ENCODE measurements around the gene FOXJ1. TPM values are rescaled to one million over a fixed set of nuclear protein-coding genes. Genes with fewer than 3 reads are reported as not detected.

The FOXJ1 gene
- total and polyA plus RNA-seq, 2 of the 13 experiments (the other 11 are each of a cell fraction or from before 2014, with no cell fraction given): 0.98 to 1.6 TPM

GRCh38 chr17:76164331-76164730 is 23.3 kb upstream of the FOXJ1 start (continued):
- no peak for TF ChIP-seq ZNF431 (CRISPR knock-in tag; IDR thresholded peaks at IDR 0.05; ENCODE audit: borderline replicate concordance, low read depth)

- Histone ChIP-seq H3K36me3 (replicated peaks in 1 of 2; ENCODE audit: control insufficient read depth in 1 of 2, insufficient read depth in 2 of 2, low read length in 2 of 2) (no peaks in the 10 kb centered on the region), H3K27ac (ENCODE audit: extremely low read length, insufficient read depth, low read length) (no peak overlapping the region), H3K4me1 (ENCODE audit: insufficient read depth, low read length) (peaks cover 21% of the 10 kb centered on the region), H3K9ac (ENCODE audit: insufficient read depth, low read depth, low read length) (no peak overlapping the region), H3K4me2 (ENCODE audit: low read depth, low read length) (no peak overlapping the region), H3K79me2 (ENCODE audit: insufficient read depth, low read length) (no peaks in the 10 kb centered on the region), H3K4me3 (replicated peaks in 1 of 3; ENCODE audit: insufficient read depth in 1 of 3, low read depth in 2 of 3, low read length in 3 of 3) (no peak overlapping the region), H3K9me3 (ENCODE audit: low read length) (no peaks in the 10 kb centered on the region), H2AFZ (ENCODE audit: low read length) (no peak overlapping the region), H4K20me1 (ENCODE audit: insufficient read depth, low read length) (no peaks in the 10 kb centered on the region), H3K27me3 (ENCODE audit: control insufficient read depth in 1 of 2, insufficient read depth in 2 of 2, low read length in 2 of 2) (peaks cover 0 to 3% of the 10 kb centered on the region in 2 experiments; a peak in 2 of 5 replicates)
- no peak for ATAC-seq
- 63% methylated on average over 4 of the region's 4 CpGs for WGBS (ENCODE audit: low lambda C conversion rate)
- DNase-seq (ENCODE audit: low spot score): no peak
- ChIA-PET POLR2A (no interaction called here), CTCF (ENCODE audit: low intra/inter-chr PET ratio, low total read pairs) (no interaction called here)
- in situ Hi-C loops (cut with HindIII; ENCODE audit: extremely low pct_ligation_motif_present, low pct_unique_long_range_greater_than_20kb) (no loop called here), intact Hi-C loops (cut with micrococcal nuclease; ENCODE audit: unreplicated experiment) (no loop called here)
- FAIRE-seq: no peak
- BruUV-seq (replicated peaks): no TSS peak
- TF ChIP-seq ZNF333 (CRISPR knock-in tag; IDR thresholded peaks at IDR 0.05; ENCODE audit: borderline replicate concordance) (no peak), HIC2 (CRISPR knock-in tag; IDR thresholded peaks at IDR 0.05; ENCODE audit: low read depth) (no peak), PRMT3 (CRISPR knock-in tag; IDR thresholded peaks at IDR 0.05; ENCODE audit: borderline replicate concordance, low read depth) (no peak), JUNB (CRISPR knock-in tag; IDR thresholded peaks at IDR 0.05; ENCODE audit: borderline replicate concordance) (no peak), ZBTB3 (CRISPR knock-in tag; IDR thresholded peaks at IDR 0.05; ENCODE audit: borderline replicate concordance, low read depth) (no peak)
- TF ChIP-seq, protein P1, sequence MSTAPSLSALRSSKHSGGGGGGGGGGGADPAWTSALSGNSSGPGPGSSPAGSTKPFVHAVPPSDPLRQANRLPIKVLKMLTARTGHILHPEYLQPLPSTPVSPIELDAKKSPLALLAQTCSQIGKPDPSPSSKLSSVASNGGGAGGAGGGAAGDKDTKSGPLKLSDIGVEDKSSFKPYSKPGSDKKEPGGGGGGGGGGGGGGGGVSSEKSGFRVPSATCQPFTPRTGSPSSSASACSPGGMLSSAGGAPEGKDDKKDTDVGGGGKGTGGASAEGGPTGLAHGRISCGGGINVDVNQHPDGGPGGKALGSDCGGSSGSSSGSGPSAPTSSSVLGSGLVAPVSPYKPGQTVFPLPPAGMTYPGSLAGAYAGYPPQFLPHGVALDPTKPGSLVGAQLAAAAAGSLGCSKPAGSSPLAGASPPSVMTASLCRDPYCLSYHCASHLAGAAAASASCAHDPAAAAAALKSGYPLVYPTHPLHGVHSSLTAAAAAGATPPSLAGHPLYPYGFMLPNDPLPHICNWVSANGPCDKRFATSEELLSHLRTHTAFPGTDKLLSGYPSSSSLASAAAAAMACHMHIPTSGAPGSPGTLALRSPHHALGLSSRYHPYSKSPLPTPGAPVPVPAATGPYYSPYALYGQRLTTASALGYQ (CRISPR knock-in tag; IDR thresholded peaks at IDR 0.05): no peak
- TF ChIP-seq, protein P2, sequence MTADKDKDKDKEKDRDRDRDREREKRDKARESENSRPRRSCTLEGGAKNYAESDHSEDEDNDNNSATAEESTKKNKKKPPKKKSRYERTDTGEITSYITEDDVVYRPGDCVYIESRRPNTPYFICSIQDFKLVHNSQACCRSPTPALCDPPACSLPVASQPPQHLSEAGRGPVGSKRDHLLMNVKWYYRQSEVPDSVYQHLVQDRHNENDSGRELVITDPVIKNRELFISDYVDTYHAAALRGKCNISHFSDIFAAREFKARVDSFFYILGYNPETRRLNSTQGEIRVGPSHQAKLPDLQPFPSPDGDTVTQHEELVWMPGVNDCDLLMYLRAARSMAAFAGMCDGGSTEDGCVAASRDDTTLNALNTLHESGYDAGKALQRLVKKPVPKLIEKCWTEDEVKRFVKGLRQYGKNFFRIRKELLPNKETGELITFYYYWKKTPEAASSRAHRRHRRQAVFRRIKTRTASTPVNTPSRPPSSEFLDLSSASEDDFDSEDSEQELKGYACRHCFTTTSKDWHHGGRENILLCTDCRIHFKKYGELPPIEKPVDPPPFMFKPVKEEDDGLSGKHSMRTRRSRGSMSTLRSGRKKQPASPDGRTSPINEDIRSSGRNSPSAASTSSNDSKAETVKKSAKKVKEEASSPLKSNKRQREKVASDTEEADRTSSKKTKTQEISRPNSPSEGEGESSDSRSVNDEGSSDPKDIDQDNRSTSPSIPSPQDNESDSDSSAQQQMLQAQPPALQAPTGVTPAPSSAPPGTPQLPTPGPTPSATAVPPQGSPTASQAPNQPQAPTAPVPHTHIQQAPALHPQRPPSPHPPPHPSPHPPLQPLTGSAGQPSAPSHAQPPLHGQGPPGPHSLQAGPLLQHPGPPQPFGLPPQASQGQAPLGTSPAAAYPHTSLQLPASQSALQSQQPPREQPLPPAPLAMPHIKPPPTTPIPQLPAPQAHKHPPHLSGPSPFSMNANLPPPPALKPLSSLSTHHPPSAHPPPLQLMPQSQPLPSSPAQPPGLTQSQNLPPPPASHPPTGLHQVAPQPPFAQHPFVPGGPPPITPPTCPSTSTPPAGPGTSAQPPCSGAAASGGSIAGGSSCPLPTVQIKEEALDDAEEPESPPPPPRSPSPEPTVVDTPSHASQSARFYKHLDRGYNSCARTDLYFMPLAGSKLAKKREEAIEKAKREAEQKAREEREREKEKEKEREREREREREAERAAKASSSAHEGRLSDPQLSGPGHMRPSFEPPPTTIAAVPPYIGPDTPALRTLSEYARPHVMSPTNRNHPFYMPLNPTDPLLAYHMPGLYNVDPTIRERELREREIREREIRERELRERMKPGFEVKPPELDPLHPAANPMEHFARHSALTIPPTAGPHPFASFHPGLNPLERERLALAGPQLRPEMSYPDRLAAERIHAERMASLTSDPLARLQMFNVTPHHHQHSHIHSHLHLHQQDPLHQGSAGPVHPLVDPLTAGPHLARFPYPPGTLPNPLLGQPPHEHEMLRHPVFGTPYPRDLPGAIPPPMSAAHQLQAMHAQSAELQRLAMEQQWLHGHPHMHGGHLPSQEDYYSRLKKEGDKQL (CRISPR knock-in tag; IDR thresholded peaks at IDR 0.05; ENCODE audit: low read depth): no peak
- TF ChIP-seq, protein P3, sequence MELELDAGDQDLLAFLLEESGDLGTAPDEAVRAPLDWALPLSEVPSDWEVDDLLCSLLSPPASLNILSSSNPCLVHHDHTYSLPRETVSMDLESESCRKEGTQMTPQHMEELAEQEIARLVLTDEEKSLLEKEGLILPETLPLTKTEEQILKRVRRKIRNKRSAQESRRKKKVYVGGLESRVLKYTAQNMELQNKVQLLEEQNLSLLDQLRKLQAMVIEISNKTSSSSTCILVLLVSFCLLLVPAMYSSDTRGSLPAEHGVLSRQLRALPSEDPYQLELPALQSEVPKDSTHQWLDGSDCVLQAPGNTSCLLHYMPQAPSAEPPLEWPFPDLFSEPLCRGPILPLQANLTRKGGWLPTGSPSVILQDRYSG (CRISPR knock-in tag; IDR thresholded peaks at IDR 0.05): no peak
Measured at GRCh38 chr17:76163919-76164318, 22.9 kb upstream of the FOXJ1 start.
